HepG2 (cell line): Measurements from ENCODE around the gene NAP1L1. TPM values are rescaled to one million over a fixed set of nuclear protein-coding genes. Genes with fewer than 3 reads are reported as not detected.
A peak's percentile ranks its signal among the peaks of the same experiment; 100 is the strongest.

Experiments used
- ATAC-seq: fragments of 200-7000 bp; cut with Tn5 transposase; 3 replicates; pipeline ENCODE4 v1.9.1; 2020; ENCODE audit warnings: mild to moderate bottlenecking, moderate library complexity
- BruUV-seq: library from RNA; stranded (reverse); fragments of 400-500 nt; replicated peaks from 2 replicates; lab custom pipeline; 2021; lab: Mats Ljungman, UMichigan
- CTCF ChIA-PET: fragments of 300-600 bp; formaldehyde crosslinking; extraction: SDS; loops from one replicate; lab custom pipeline; 2021; ENCODE audit warnings: low total read pairs, inconsistent platforms, low intra/inter-chr PET ratio; lab: Yijun Ruan, JAX
- POLR2A ChIA-PET: fragments of 350-600 bp; sonication (Branson Sonifier 250); formaldehyde crosslinking; loops from one replicate; lab custom pipeline; 2020; ENCODE audit warnings: antibody characterized with exemption, inconsistent platforms; lab: Yijun Ruan, JAX
- DNase-seq: peaks from one replicate; pipeline ENCODE4 v3.0.0-alpha.2; 2015; ENCODE audit warnings: low spot score
- FAIRE-seq: peaks from 3 replicates; lab custom pipeline; 2011; peaks lifted over from hg19 to GRCh38; lab: Jason Lieb, UNC
- H2AFZ ChIP-seq: one replicate; pipeline ENCODE4 v1.6.1; 2011; ENCODE audit warnings: low read length, inconsistent platforms
- H3K27ac ChIP-seq: fragments of 300-600 bp; 3 replicates; pipeline ENCODE4 v1.8.0; 2011; ENCODE audit warnings: mixed run types, mild to moderate bottlenecking, mixed read lengths, low read length, inconsistent platforms; ENCODE audit not compliant: insufficient read depth; ENCODE audit errors: extremely low read length
- H3K27me3 ChIP-seq, 2 experiments: fragments of 200-600 bp in 1 of 2; 2 replicates in 1 of 2; 3 replicates in 1 of 2; pipeline versions ENCODE4 v1.6.0 to v1.8.0; 2011; ENCODE audit warnings: low read length in 2 of 2, mild to moderate bottlenecking in 2 of 2, moderate library complexity in 2 of 2, inconsistent platforms in 1 of 2; ENCODE audit not compliant: insufficient read depth in 2 of 2, control insufficient read depth in 1 of 2
- H3K36me3 ChIP-seq, 2 experiments: fragments of 200-600 bp in 1 of 2; replicated peaks in 1 of 2; 2 replicates in 1 of 2; 3 replicates in 1 of 2; pipeline versions ENCODE4 v1.5.1 to v1.8.0; 2011; ENCODE audit warnings: low read length in 2 of 2, inconsistent platforms in 1 of 2; ENCODE audit not compliant: insufficient read depth in 2 of 2, control insufficient read depth in 1 of 2
- H3K4me1 ChIP-seq: 2 replicates; pipeline ENCODE4 v1.5.1; 2012; ENCODE audit warnings: low read length, inconsistent platforms; ENCODE audit not compliant: insufficient read depth
- H3K4me2 ChIP-seq: 2 replicates; pipeline ENCODE4 v1.6.0; 2011; ENCODE audit warnings: low read depth, low read length, inconsistent platforms
- H3K4me3 ChIP-seq, 3 experiments: fragments of 200-600 bp in 1 of 3; sonication (generic), shearing (Covaris generic) in 1 of 3; replicated peaks in 1 of 3; 2 replicates each; pipeline ENCODE4 v1.5.1; 2011 to 2016; ENCODE audit warnings: low read length in 3 of 3, inconsistent platforms in 2 of 3, low read depth in 2 of 3, mild to moderate bottlenecking in 2 of 3, control low read depth in 1 of 3, mixed read lengths in 1 of 3; ENCODE audit not compliant: insufficient read depth in 1 of 3
- H3K79me2 ChIP-seq: one replicate; pipeline ENCODE4 v1.6.1; 2011; ENCODE audit warnings: low read length, inconsistent platforms; ENCODE audit not compliant: insufficient read depth
- H3K9ac ChIP-seq: 2 replicates; pipeline ENCODE4 v1.6.0; 2011; ENCODE audit warnings: mild to moderate bottlenecking, low read depth, low read length, inconsistent platforms; ENCODE audit not compliant: insufficient read depth
- H3K9me3 ChIP-seq: 2 replicates; pipeline ENCODE4 v1.5.1; 2012; ENCODE audit warnings: mild to moderate bottlenecking, low read length
- H4K20me1 ChIP-seq: 2 replicates; pipeline ENCODE4 v1.6.0; 2011; ENCODE audit warnings: inconsistent platforms, mild to moderate bottlenecking, low read length, moderate library complexity; ENCODE audit not compliant: insufficient read depth
- AGO2 ChIP-seq: fragments of 200-400 bp; formaldehyde crosslinking; optimal IDR thresholded peaks from 2 replicates; pipeline ENCODE3; 2017; ENCODE audit warnings: mild to moderate bottlenecking, low read depth, low read length, moderate library complexity
- ARHGAP35 ChIP-seq: sonication (generic); formaldehyde crosslinking; IDR thresholded peaks from 2 replicates; pipeline ENCODE4 v1.9.0; 2022; ENCODE audit warnings: mild to moderate bottlenecking, inconsistent platforms, moderate library complexity, missing genetic modification reagents, borderline replicate concordance
- TCF7 ChIP-seq: sonication (generic); IDR thresholded peaks from 2 replicates; pipeline ENCODE4 v1.6.1; 2016; ENCODE audit warnings: antibody characterized with exemption, low read depth
- ZC3H4 ChIP-seq: sonication (generic); formaldehyde crosslinking; IDR thresholded peaks from 2 replicates; pipeline ENCODE4 v1.4.0; 2020; ENCODE audit warnings: missing genetic modification reagents, borderline replicate concordance
- ZNF501 ChIP-seq: sonication (generic); formaldehyde crosslinking; IDR thresholded peaks from 2 replicates; pipeline ENCODE4 v1.5.1; 2020; ENCODE audit warnings: mild to moderate bottlenecking, moderate library complexity, missing genetic modification reagents
- ZNF543 ChIP-seq: sonication (generic); formaldehyde crosslinking; IDR thresholded peaks from 2 replicates; pipeline ENCODE4 v1.4.0; 2020; ENCODE audit warnings: mild to moderate bottlenecking, missing genetic modification reagents
- ZNF589 ChIP-seq: sonication (generic); formaldehyde crosslinking; conservative IDR thresholded peaks from 2 replicates; pipeline ENCODE4 v1.8.0; 2022; ENCODE audit warnings: mild to moderate bottlenecking, moderate library complexity, missing genetic modification reagents
- ZSCAN20 ChIP-seq: sonication (generic); formaldehyde crosslinking; IDR thresholded peaks from 2 replicates; pipeline ENCODE4 v1.4.0; 2020; ENCODE audit warnings: missing genetic modification reagents, mild to moderate bottlenecking, borderline replicate concordance
- WGBS: methylation state at CpG from one replicate; pipeline ENCODE4 v1.1.6; 2017; ENCODE audit warnings: low lambda C conversion rate; 5-methylcytosine and 5-hydroxymethylcytosine counted together
- in situ Hi-C: cut with HindIII; loops from 2 replicates; pipeline ENCODE4 v1.10.0; 2017; ENCODE audit warnings: low pct_unique_long_range_greater_than_20kb; ENCODE audit not compliant: extremely low pct_ligation_motif_present
- intact Hi-C: fragments of 100-400 bp; cut with micrococcal nuclease; formaldehyde crosslinking; loops from one replicate; pipeline ENCODE4 v1.10.0; 2022; ENCODE audit not compliant: unreplicated experiment
- polyA plus RNA-seq, 8 experiments: library from polyadenylated mRNA; depleted of rRNA in 3 of 8; stranded (reverse) in 7 of 8; unstranded in 1 of 8; fragments of >200 nt; fragmentation: Illumina TruSeq in 4 of 8; extraction: Trizol in 4 of 8; gene quantifications; 2 replicates each; pipeline versions ENCODE4 v1.2.1 to v1.2.3, GENCODE V29; 2011 to 2016; ENCODE audit warnings: low read depth in 4 of 8, missing spikeins in 1 of 8, mixed read lengths in 1 of 8; ENCODE audit not compliant: insufficient read depth in 1 of 8
- total RNA-seq, 5 experiments: library from RNA; depleted of rRNA; stranded (reverse); fragments of >200 nt; fragmentation: Illumina TruSeq; extraction: Trizol; gene quantifications; 2 replicates each; pipeline ENCODE4 v1.2.3, GENCODE V29; 2016; ENCODE audit warnings: low read depth in 1 of 5
- TF ChIP-seq, protein P1 (sequence below): sonication (generic); formaldehyde crosslinking; IDR thresholded peaks from 2 replicates; pipeline ENCODE4 v1.5.1; 2020; ENCODE audit warnings: missing genetic modification reagents, mild to moderate bottlenecking, borderline replicate concordance
- TF ChIP-seq, protein P2 (sequence below): sonication (generic); formaldehyde crosslinking; IDR thresholded peaks from 2 replicates; pipeline ENCODE4; 2020; ENCODE audit warnings: missing genetic modification reagents, mild to moderate bottlenecking, borderline replicate concordance
- TF ChIP-seq, protein P3 (sequence below): sonication (generic); formaldehyde crosslinking; IDR thresholded peaks from 2 replicates; pipeline ENCODE4 v1.5.1; 2020; ENCODE audit warnings: mild to moderate bottlenecking, missing genetic modification reagents, moderate library complexity

Gene NAP1L1
- total and polyA plus RNA-seq, 2 of the 13 experiments (the other 11 are each of a cell fraction or from before 2014, with no cell fraction given) = 207 to 309 TPM

DNA sequence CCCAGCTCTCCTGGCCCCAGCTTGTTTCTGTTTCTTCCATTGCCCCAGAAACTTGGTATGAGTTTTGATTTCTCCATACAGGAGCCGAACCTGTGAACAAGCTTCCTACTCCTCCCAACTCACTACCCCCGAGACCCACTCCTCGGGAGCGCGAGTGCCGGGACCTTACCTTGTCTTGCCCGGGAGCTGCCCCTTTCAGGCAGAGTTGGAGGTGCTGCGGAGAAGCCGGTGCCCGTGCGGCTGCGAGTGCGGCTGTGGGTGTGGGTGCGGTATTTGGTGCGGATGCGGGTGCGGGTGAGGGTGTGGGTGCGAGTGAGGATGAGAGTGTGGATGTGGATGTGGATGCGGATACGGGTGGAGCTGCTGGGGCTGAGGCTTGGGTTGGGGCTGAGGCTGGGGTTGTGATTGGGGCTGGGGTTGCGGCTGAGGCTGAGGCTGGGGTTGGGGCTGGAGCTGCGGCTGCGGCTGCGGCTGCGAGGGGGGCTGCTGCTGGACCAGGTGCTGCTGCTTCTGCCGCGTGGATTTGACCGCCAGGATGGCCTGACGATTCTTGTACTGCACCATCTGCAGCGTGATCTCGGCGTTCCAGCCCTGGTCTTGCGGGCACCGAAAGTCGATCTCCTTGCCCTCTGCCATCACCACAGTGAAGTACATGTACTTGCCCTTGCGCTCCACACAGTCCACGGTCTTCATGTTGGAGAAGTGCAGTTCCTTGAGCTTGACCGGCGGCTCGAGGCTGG is 54.0 kb downstream of the NAP1L1 start:
- H3K36me3 ChIP-seq = no peaks in the 10 kb centered on the region; a peak in 2 of 5 replicates
- no peak for FAIRE-seq
- peak overlapping the region; percentile 77 for H3K4me2 ChIP-seq
- peaks cover 62% of the 10 kb centered on the region for H3K4me1 ChIP-seq
- peaks cover 54% of the 10 kb centered on the region for H3K79me2 ChIP-seq
- H3K27ac ChIP-seq = peak overlapping the region; percentile 95
- H3K4me3 ChIP-seq = peak overlapping the region; percentile 97 to 99 (median 98)
- H3K27me3 ChIP-seq = peaks cover 0 to 3% of the 10 kb centered on the region in 2 experiments; a peak in 1 of 5 replicates
- ATAC-seq = no peak; the same call in none of the 3 replicates
- BruUV-seq = TSS peak; percentile 43
- 0% methylated on average over 22 of the region's 40 CpGs for WGBS
- peak overlapping the region; percentile 95 for H3K9ac ChIP-seq
- in situ Hi-C loops = loop anchor here (5.0 kb wide), 2 partner anchors 403 to 518 kb away; partner anchors contain the start of gene KRR1
- ChIA-PET CTCF (interaction anchor here (1.2 to 1.8 kb wide), 2 partner anchors 407 to 504 kb away, joined by 6 read pairs; no protein-coding TSS in a partner anchor), POLR2A (interaction anchor here (0.7 to 5.9 kb wide), 32 partner anchors 9 to 519 kb away, joined by 3 to 88 read pairs (median 9); partner anchors contain the start of genes BBS10 and KRR1)
- peaks cover 6% of the 10 kb centered on the region for H4K20me1 ChIP-seq
- intact Hi-C loops = loop anchor here (1.0 to 5.0 kb wide), 8 partner anchors 40 to 519 kb away; partner anchors contain the start of gene KRR1
- no peak overlapping the region for H2AFZ ChIP-seq
- DNase-seq = no peak
- H3K9me3 ChIP-seq = no peaks in the 10 kb centered on the region
- TF ChIP-seq ARHGAP35 (CRISPR knock-in tag) = no peak
- TF ChIP-seq ZNF501 (CRISPR knock-in tag) = 0 out of 2 replicates have a peak, but pooled peaks have one; percentile 44
- TF ChIP-seq, protein P1, sequence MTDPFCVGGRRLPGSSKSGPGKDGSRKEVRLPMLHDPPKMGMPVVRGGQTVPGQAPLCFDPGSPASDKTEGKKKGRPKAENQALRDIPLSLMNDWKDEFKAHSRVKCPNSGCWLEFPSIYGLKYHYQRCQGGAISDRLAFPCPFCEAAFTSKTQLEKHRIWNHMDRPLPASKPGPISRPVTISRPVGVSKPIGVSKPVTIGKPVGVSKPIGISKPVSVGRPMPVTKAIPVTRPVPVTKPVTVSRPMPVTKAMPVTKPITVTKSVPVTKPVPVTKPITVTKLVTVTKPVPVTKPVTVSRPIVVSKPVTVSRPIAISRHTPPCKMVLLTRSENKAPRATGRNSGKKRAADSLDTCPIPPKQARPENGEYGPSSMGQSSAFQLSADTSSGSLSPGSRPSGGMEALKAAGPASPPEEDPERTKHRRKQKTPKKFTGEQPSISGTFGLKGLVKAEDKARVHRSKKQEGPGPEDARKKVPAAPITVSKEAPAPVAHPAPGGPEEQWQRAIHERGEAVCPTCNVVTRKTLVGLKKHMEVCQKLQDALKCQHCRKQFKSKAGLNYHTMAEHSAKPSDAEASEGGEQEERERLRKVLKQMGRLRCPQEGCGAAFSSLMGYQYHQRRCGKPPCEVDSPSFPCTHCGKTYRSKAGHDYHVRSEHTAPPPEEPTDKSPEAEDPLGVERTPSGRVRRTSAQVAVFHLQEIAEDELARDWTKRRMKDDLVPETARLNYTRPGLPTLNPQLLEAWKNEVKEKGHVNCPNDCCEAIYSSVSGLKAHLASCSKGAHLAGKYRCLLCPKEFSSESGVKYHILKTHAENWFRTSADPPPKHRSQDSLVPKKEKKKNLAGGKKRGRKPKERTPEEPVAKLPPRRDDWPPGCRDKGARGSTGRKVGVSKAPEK (CRISPR knock-in tag) = 0 out of 2 replicates have a peak, but pooled peaks have one; percentile 47
- peak; percentile 59; the same call in 1 of the 2 replicates for TF ChIP-seq ZC3H4 (CRISPR knock-in tag)
- TF ChIP-seq, protein P2, sequence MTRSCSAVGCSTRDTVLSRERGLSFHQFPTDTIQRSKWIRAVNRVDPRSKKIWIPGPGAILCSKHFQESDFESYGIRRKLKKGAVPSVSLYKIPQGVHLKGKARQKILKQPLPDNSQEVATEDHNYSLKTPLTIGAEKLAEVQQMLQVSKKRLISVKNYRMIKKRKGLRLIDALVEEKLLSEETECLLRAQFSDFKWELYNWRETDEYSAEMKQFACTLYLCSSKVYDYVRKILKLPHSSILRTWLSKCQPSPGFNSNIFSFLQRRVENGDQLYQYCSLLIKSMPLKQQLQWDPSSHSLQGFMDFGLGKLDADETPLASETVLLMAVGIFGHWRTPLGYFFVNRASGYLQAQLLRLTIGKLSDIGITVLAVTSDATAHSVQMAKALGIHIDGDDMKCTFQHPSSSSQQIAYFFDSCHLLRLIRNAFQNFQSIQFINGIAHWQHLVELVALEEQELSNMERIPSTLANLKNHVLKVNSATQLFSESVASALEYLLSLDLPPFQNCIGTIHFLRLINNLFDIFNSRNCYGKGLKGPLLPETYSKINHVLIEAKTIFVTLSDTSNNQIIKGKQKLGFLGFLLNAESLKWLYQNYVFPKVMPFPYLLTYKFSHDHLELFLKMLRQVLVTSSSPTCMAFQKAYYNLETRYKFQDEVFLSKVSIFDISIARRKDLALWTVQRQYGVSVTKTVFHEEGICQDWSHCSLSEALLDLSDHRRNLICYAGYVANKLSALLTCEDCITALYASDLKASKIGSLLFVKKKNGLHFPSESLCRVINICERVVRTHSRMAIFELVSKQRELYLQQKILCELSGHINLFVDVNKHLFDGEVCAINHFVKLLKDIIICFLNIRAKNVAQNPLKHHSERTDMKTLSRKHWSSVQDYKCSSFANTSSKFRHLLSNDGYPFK (CRISPR knock-in tag) = peak; percentile 49; the same call in 1 of the 2 replicates
- 0 out of 2 replicates have a peak, but pooled peaks have one; percentile 42 for TF ChIP-seq ZNF589 (CRISPR knock-in tag)
- no peak for TF ChIP-seq TCF7
- TF ChIP-seq, protein P3, sequence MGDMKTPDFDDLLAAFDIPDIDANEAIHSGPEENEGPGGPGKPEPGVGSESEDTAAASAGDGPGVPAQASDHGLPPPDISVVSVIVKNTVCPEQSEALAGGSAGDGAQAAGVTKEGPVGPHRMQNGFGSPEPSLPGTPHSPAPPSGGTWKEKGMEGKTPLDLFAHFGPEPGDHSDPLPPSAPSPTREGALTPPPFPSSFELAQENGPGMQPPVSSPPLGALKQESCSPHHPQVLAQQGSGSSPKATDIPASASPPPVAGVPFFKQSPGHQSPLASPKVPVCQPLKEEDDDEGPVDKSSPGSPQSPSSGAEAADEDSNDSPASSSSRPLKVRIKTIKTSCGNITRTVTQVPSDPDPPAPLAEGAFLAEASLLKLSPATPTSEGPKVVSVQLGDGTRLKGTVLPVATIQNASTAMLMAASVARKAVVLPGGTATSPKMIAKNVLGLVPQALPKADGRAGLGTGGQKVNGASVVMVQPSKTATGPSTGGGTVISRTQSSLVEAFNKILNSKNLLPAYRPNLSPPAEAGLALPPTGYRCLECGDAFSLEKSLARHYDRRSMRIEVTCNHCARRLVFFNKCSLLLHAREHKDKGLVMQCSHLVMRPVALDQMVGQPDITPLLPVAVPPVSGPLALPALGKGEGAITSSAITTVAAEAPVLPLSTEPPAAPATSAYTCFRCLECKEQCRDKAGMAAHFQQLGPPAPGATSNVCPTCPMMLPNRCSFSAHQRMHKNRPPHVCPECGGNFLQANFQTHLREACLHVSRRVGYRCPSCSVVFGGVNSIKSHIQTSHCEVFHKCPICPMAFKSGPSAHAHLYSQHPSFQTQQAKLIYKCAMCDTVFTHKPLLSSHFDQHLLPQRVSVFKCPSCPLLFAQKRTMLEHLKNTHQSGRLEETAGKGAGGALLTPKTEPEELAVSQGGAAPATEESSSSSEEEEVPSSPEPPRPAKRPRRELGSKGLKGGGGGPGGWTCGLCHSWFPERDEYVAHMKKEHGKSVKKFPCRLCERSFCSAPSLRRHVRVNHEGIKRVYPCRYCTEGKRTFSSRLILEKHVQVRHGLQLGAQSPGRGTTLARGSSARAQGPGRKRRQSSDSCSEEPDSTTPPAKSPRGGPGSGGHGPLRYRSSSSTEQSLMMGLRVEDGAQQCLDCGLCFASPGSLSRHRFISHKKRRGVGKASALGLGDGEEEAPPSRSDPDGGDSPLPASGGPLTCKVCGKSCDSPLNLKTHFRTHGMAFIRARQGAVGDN (CRISPR knock-in tag) = 0 out of 2 replicates have a peak, but pooled peaks have one; percentile 13
- TF ChIP-seq ZSCAN20 (CRISPR knock-in tag) = no peak
- TF ChIP-seq ZNF543 = no peak
- peak; percentile 100 for TF ChIP-seq AGO2
